GM19238 (cell line): ENCODE results near the gene NEU2.

Source experiments
- DNase-seq: peaks from one replicate; pipeline ENCODE4 v3.0.0; 2011; ENCODE audit warnings: low spot score; ENCODE audit not compliant: insufficient read length

The NEU2 gene

GRCh38 chr2:233075966-233076339 lies 43.5 kb downstream of the NEU2 start:
- no peak for DNase-seq

DNA sequence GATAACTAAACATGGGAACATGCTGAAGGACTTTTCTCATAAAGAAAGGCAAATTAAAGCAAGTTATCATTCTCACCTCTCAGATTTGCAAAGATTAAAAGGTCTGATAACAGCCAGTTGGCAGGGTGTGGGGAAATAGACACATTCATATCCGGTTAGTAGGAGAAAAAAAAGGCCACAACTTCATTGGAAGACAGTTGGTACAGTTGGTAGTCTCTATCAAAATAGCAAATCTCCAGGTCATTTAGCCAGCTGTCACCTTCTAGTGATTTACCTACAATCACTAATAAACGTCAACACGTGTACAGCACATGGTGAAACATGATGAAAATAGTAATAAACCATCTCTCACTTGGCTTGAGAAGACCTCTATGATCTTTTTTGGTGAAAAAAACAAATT lies 44.3 kb downstream of the NEU2 start:
- DNase-seq: no peak

GRCh38 chr2:233079473-233079877 lies 47.0 kb downstream of the NEU2 start:
- DNase-seq: no peak

DNA sequence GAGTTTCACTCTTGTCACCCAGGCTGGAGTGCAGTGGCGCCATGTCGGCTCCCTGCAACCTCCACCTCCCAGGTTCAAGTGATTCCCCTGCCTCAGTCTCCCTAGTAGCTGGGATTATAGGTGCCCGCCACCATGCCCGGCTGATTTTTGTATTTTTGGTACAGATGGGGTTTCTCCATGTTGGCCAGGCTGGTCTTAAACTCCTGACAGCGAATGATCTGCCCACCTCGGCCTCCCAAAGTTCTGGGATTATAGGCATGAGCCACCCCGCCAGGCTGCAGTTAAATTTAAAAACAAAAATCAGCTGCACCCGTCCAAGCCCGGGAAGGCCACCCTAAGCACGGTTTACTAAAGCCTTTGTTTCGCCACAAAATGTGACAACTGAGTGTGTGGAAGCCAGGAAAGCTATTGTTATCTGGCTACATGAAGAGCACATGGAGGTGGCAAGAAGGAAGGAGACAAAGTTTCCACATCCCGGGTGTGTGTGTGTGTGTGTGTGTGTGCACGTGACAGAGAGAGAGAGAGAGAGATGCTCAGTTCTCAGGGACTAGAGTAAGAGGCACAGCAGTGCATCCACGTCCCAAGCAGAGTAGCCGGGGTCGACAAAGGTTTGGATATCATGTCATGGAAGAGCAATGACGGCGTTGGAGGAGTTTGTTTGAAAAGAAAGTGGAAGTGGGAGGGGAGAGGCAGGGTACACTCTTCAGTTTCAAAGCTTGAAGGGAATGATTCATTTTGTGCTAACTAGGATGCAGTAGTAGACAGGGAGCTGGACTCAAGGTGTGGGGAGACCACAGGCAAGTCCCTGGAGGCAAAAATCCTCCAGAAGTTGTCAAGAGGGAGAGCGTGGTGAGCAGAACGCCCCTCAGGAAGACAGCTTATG lies 47.7 kb downstream of the NEU2 start:
- no peak for DNase-seq

- DNase-seq: no peak
Observed at GRCh38 chr2:233080836-233081229, 48.4 kb downstream of the NEU2 start.

- no peak for DNase-seq
Observed at GRCh38 chr2:233081232-233081730, 48.8 kb downstream of the NEU2 start.

GRCh38 chr2:233081731-233082221 lies 49.3 kb downstream of the NEU2 start:
- no peak for DNase-seq

DNA sequence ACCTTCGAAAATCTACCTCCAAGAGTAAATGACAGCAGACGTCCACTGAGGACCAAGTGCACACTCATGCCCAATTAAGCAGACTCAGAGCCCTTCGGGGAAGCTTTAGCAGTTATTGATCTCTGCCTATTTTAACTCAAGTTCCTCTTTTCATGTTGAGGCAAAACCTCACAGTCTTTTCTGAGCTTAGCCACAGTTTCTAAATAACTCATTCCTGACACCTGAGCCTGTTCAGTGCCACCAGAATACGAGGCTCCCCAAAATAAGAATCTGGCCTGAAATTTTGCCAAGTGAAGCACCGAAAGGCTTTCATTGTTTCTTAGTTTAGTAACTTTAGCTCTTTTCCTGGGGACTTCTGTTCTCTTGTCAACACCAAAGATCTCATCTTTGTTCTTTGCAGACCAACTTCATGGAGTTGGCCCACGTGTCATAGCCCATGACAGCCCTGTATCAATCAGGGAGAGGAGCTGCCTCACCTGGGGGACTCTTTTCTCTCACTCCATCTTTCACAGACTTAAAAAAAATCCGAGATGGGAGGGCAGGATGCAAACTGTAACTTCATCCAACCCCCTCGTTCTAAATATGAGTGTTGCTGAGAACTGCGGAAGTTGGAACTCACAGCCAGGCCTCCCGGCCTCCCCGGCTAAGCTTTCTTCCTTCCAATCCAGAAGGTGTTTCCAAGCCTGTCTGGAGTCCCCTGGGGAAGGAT lies 49.9 kb downstream of the NEU2 start:
- no peak for DNase-seq

DNA sequence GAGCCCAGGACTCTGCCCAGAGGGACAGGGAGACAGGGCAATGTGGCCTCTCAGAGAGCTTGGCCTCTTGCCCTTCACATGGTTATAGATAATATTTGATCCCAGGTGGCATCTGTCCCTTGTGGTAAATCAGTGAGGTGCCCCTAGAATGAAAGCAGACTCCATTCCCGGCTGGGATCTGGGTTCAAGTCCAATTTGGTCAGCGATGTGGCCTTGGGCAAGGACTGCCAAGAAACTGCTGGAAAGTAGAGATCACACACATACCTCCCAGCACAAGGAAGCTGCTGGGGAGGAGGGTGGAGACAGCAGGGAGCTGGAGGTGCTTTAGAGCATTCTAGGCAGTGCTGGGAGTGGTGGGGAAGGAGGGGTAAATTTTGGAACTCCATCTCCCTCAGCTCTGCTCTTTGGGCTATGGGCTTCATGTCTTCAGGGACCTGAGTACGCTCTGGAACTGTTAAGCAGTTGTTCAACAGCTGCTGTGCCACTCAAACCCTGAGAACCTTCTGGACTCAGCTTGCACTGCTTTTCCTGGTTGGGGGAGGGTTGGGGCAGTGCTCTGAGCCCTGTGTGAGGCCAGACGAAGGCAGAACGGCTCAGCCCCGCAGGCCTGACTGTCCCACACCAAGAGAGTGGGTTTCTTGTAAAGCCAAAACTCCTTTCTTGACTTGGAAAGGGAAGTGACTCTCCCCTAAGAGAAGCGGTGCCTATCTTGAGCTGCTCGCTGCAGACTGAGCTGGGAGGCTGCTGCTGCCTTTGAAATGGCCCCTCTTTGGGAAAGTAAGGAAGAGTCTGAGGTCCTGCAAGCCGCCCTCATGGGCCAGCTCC lies 50.7 kb downstream of the NEU2 start:
- no peak for DNase-seq

DNA sequence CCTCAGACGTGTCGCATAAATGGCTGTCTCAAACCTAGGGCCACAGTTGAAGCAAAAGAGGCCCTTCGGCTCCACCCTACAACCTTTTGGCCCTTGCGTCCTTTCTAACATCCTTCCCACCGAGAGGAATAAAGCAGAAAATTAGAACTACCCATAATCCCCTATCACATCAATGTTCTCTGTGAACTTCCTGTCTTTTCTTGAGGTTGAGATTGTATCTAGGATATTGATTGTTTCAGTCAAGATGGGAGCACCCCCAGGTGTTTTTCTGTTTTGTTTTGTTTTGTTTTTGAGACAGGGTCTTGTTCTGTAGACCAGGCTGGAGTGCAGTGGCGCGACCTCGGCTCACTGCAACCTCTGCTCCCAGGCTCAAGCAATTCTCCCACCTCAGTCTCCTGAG lies 51.3 kb downstream of the NEU2 start:
- no peak for DNase-seq

- no peak for DNase-seq
Observed at GRCh38 chr2:233084488-233084887, 52.0 kb downstream of the NEU2 start.
